HCT116 (cell line): ENCODE results near the gene KAZN. TPM values are rescaled to one million over a fixed set of nuclear protein-coding genes. Genes with fewer than 3 reads are reported as not detected.

ENCODE experiments used
- ATAC-seq: fragments of 200-7000 bp; cut with Tn5 transposase; 2 replicates; pipeline ENCODE4 v1.9.1; 2020; ENCODE audit warnings: mild to moderate bottlenecking, moderate library complexity
- BruUV-seq: library from RNA; stranded (reverse); fragments of 400-500 nt; replicated peaks from 2 replicates; lab custom pipeline; 2021; lab: Mats Ljungman, UMichigan
- CTCF ChIA-PET: fragments of 300-600 bp; sonication (Branson Sonifier 250); formaldehyde crosslinking; loops from one replicate; lab custom pipeline; 2021; ENCODE audit warnings: antibody characterized with exemption; lab: Charles Lee
- POLR2A ChIA-PET: fragments of 300-600, 350-600 bp; sonication (Branson Sonifier 250); formaldehyde crosslinking; loops from one replicate; lab custom pipeline; 2021; ENCODE audit warnings: antibody characterized with exemption; lab: Charles Lee
- RAD21 ChIA-PET, 2 experiments: fragments of 300-600 bp; sonication (Branson Sonifier 250); formaldehyde crosslinking; loops; one replicate each; lab custom pipeline; 2023; ENCODE audit warnings: low total read pairs in 2 of 2; ENCODE audit not compliant: uncharacterized antibody in 2 of 2, unreplicated experiment in 2 of 2, low non-redundant PET in 1 of 2; lab: Charles Lee
- DNase-seq: peaks from one replicate; pipeline ENCODE4 v3.0.0-alpha.2; 2010; ENCODE audit warnings: low read depth, low spot score
- H2AFZ ChIP-seq: fragments of 200-600 bp; shearing (Covaris generic), sonication (generic); 2 replicates; pipeline ENCODE4 v1.6.1; 2017; ENCODE audit warnings: low read depth, mixed run types, mixed read lengths, antibody characterized with exemption, low read length; ENCODE audit not compliant: poor library complexity, severe bottlenecking
- H3K27ac ChIP-seq: 2 replicates; pipeline ENCODE4 v1.5.1; 2012; ENCODE audit warnings: low read depth, low read length
- H3K27me3 ChIP-seq: fragments of 200-600 bp; sonication (generic); 2 replicates; pipeline ENCODE4 v1.6.1; 2016; ENCODE audit warnings: mixed run types, low read length, mixed read lengths; ENCODE audit not compliant: insufficient read depth
- H3K36me3 ChIP-seq, 2 experiments: fragments of 200-500 bp in 1 of 2; fragments of 200-600 bp in 1 of 2; sonication (Bioruptor generic) in 1 of 2; sonication (generic) in 1 of 2; 2 replicates each; pipeline versions ENCODE4 v1.5.1 to v1.6.1; 2014 to 2016; ENCODE audit warnings: low read length in 2 of 2, inconsistent platforms in 1 of 2, mixed read lengths in 1 of 2, mixed run types in 1 of 2; ENCODE audit not compliant: insufficient read depth in 2 of 2, control insufficient read depth in 1 of 2
- H3K4me1 ChIP-seq, 2 experiments: fragments of 200-600 bp in 1 of 2; sonication (generic) in 1 of 2; 2 replicates each; pipeline versions ENCODE4 v1.5.1 to v1.6.1; 2012 to 2017; ENCODE audit warnings: low read length in 2 of 2, inconsistent platforms in 1 of 2, mild to moderate bottlenecking in 1 of 2, mixed read lengths in 1 of 2, mixed run types in 1 of 2, moderate library complexity in 1 of 2; ENCODE audit not compliant: insufficient read depth in 2 of 2, control insufficient read depth in 1 of 2
- H3K4me2 ChIP-seq: fragments of 200-600 bp; sonication (generic); 2 replicates; pipeline ENCODE4 v1.6.1; 2017; ENCODE audit warnings: mixed run types, low read length, mixed read lengths
- H3K4me3 ChIP-seq, 2 experiments: fragments of 200-600 bp in 1 of 2; sonication (generic) in 1 of 2; replicated peaks in 1 of 2; 2 replicates each; pipeline ENCODE4 v1.5.1; 2011 to 2016; ENCODE audit warnings: low read length in 2 of 2, control low read depth in 1 of 2, low read depth in 1 of 2, mild to moderate bottlenecking in 1 of 2, mixed read lengths in 1 of 2, mixed run types in 1 of 2
- H3K79me2 ChIP-seq: fragments of 200-600 bp; sonication (generic); 2 replicates; pipeline ENCODE4 v1.6.1; 2017; ENCODE audit warnings: mild to moderate bottlenecking, mixed run types, low read length, moderate library complexity, mixed read lengths; ENCODE audit not compliant: insufficient read depth
- H3K9ac ChIP-seq: fragments of 200-600 bp; sonication (generic); 2 replicates; pipeline ENCODE4 v1.6.1; 2016; ENCODE audit warnings: low read length, mixed read lengths
- H3K9me2 ChIP-seq: fragments of 200-600 bp; sonication (generic), shearing (Covaris generic); 2 replicates; pipeline ENCODE4 v1.6.1; 2017; ENCODE audit warnings: mixed run types, mild to moderate bottlenecking, moderate library complexity; ENCODE audit not compliant: insufficient read depth
- H3K9me3 ChIP-seq, 2 experiments: fragments of 200-500 bp in 1 of 2; fragments of 200-600 bp in 1 of 2; sonication (Bioruptor generic) in 1 of 2; sonication (generic) in 1 of 2; 2 replicates each; pipeline ENCODE4 v1.6.1; 2014 to 2017; ENCODE audit warnings: low read length in 2 of 2, mixed read lengths in 2 of 2, inconsistent platforms in 1 of 2, low read depth in 1 of 2, mild to moderate bottlenecking in 1 of 2, mixed run types in 1 of 2, moderate library complexity in 1 of 2; ENCODE audit not compliant: control insufficient read depth in 1 of 2, insufficient read depth in 1 of 2
- H4K20me1 ChIP-seq: fragments of 200-600 bp; sonication (generic), shearing (Covaris generic); 2 replicates; pipeline ENCODE4 v1.6.1; 2017; ENCODE audit warnings: mixed run types, mild to moderate bottlenecking, moderate library complexity; ENCODE audit not compliant: insufficient read depth
- ATF3 ChIP-seq: IDR thresholded peaks from 2 replicates; pipeline ENCODE4 v1.6.1; 2012
- CEBPB ChIP-seq: IDR thresholded peaks from 2 replicates; pipeline ENCODE4 v1.6.1; 2012; ENCODE audit warnings: low read depth
- EGR1 ChIP-seq: IDR thresholded peaks from 2 replicates; pipeline ENCODE4 v1.6.1; 2012; ENCODE audit warnings: low read depth
- ELF1 ChIP-seq: IDR thresholded peaks from 2 replicates; pipeline ENCODE4 v1.6.1; 2012; ENCODE audit warnings: low read depth, borderline replicate concordance
- EZH2phosphoT487 ChIP-seq: fragments of 200-600 bp; IDR thresholded peaks from 2 replicates; pipeline ENCODE4 v1.6.1; 2018; ENCODE audit warnings: antibody characterized with exemption, borderline replicate concordance
- JUND ChIP-seq: IDR thresholded peaks from 2 replicates; pipeline ENCODE4 v1.6.1; 2012
- MAX ChIP-seq: IDR thresholded peaks from 2 replicates; pipeline ENCODE4 v1.6.1; 2012
- POLR2A ChIP-seq: IDR thresholded peaks from 2 replicates; pipeline ENCODE4 v1.7.0; 2011; ENCODE audit warnings: borderline replicate concordance; ENCODE audit not compliant: insufficient read depth, insufficient read length; ENCODE audit errors: extremely low read depth
- POLR2AphosphoS5 ChIP-seq: IDR thresholded peaks from 2 replicates; pipeline ENCODE4 v1.6.1; 2011; ENCODE audit warnings: mild to moderate bottlenecking, low read depth, low read length, moderate library complexity
- RAD21 ChIP-seq: IDR thresholded peaks from 2 replicates; pipeline ENCODE4 v1.6.1; 2012; ENCODE audit warnings: low read depth, mild to moderate bottlenecking
- REST ChIP-seq: IDR thresholded peaks from 2 replicates; pipeline ENCODE4 v1.6.1; 2012; ENCODE audit warnings: low read depth
- SIN3A ChIP-seq: IDR thresholded peaks from 2 replicates; pipeline ENCODE4 v1.6.1; 2012; ENCODE audit warnings: low read depth
- SP1 ChIP-seq: IDR thresholded peaks from 2 replicates; pipeline ENCODE4 v1.6.1; 2012; ENCODE audit warnings: low read depth
- TCF7L2 ChIP-seq: IDR thresholded peaks from 2 replicates; pipeline ENCODE4 v1.7.0; 2011; ENCODE audit warnings: borderline replicate concordance, inconsistent platforms; ENCODE audit not compliant: insufficient read depth, insufficient read length; ENCODE audit errors: extremely low read depth
- YY1 ChIP-seq: IDR thresholded peaks from 2 replicates; pipeline ENCODE4 v1.6.1; 2011; ENCODE audit warnings: low read length, low read depth, moderate library complexity, mild to moderate bottlenecking; ENCODE audit not compliant: insufficient replicate concordance; ENCODE audit errors: extremely low read depth
- ZBTB33 ChIP-seq: IDR thresholded peaks from 2 replicates; pipeline ENCODE4 v1.6.1; 2011; ENCODE audit warnings: mild to moderate bottlenecking, low read length, moderate library complexity; ENCODE audit not compliant: insufficient replicate concordance; ENCODE audit errors: extremely low read depth
- ZNF274 ChIP-seq: fragments of 200-500 bp; sonication (Bioruptor generic); IDR thresholded peaks from 2 replicates; pipeline ENCODE4 v1.6.1; 2014; ENCODE audit warnings: mild to moderate bottlenecking, low read depth, low read length, inconsistent platforms
- intact Hi-C: fragments of 100-400 bp; cut with micrococcal nuclease; formaldehyde crosslinking; loops from 2 replicates; pipeline ENCODE4 v1.10.0; 2022
- total RNA-seq: library from RNA; stranded (reverse); gene quantifications from one replicate; pipeline ENCODE4 v1.2.1, GENCODE V29; 2021; ENCODE audit not compliant: unreplicated experiment

Gene KAZN
- total RNA-seq, 1 experiment from 2014 or later = 13.4 TPM

GRCh38 chr1:14723401-14723800 is 124.9 kb downstream of the KAZN start:
- Histone ChIP-seq H3K4me3 (no peak overlapping the region), H3K4me1 (no peaks in the 10 kb centered on the region), H4K20me1 (no peaks in the 10 kb centered on the region), H3K79me2 (no peaks in the 10 kb centered on the region), H3K9ac (no peak overlapping the region), H3K9me2 (no peaks in the 10 kb centered on the region), H3K4me2 (no peak overlapping the region), H3K9me3 (no peaks in the 10 kb centered on the region), H3K27ac (no peak overlapping the region), H3K27me3 (peaks cover 8% of the 10 kb centered on the region; the same call in 1 of the 2 replicates), H3K36me3 (no peaks in the 10 kb centered on the region), H2AFZ (no peak overlapping the region)
- ChIA-PET CTCF (no interaction called here), POLR2A (no interaction called here), RAD21 (no interaction called here)
- ATAC-seq (no peak), DNase-seq (no peak)
- no peak for TF ChIP-seq JUND
- no peak for TF ChIP-seq EZH2phosphoT487
- no peak for TF ChIP-seq CEBPB
- TF ChIP-seq EGR1 = no peak
- no peak for TF ChIP-seq TCF7L2
- TF ChIP-seq SIN3A = no peak
- TF ChIP-seq ZBTB33 = no peak
- no peak for TF ChIP-seq POLR2AphosphoS5
- no peak for TF ChIP-seq REST
- no peak for TF ChIP-seq YY1
- no peak for TF ChIP-seq ZNF274
- TF ChIP-seq MAX = no peak
- TF ChIP-seq RAD21 = no peak
- no peak for TF ChIP-seq POLR2A
- no peak for TF ChIP-seq ELF1
- TF ChIP-seq ATF3 = no peak
- TF ChIP-seq SP1 = no peak
- BruUV-seq = no TSS peak
- intact Hi-C loops = no loop called here
